DND-41 (cell line): Measurements from ENCODE around the gene TBC1D1.
A peak's percentile ranks its signal among the peaks of the same experiment; 100 is the strongest.

Experiments
- ATAC-seq: fragments of 200-7000 bp; cut with Tn5 transposase; 3 replicates; pipeline ENCODE4 v1.9.1; 2021; ENCODE audit warnings: low read depth; ENCODE audit not compliant: insufficient read depth
- DNase-seq: peaks from one replicate; pipeline ENCODE4 v3.0.0-alpha.2; 2020
- H2AFZ ChIP-seq: 2 replicates; pipeline ENCODE4 v1.6.0; 2012; ENCODE audit warnings: low read depth, low read length
- H3K27ac ChIP-seq: 2 replicates; pipeline ENCODE4 v1.5.1; 2012; ENCODE audit warnings: low read length, inconsistent platforms
- H3K27me3 ChIP-seq: fragments of 200-600 bp; sonication (generic); 2 replicates; pipeline ENCODE4 v1.6.0; 2012; ENCODE audit warnings: low read length, mild to moderate bottlenecking, inconsistent platforms; ENCODE audit not compliant: insufficient read depth, poor library complexity
- H3K36me3 ChIP-seq: 2 replicates; pipeline ENCODE4 v1.5.1; 2012; ENCODE audit warnings: low read length, inconsistent platforms; ENCODE audit not compliant: insufficient read depth
- H3K4me1 ChIP-seq: 2 replicates; pipeline ENCODE4 v1.5.1; 2012; ENCODE audit warnings: mild to moderate bottlenecking, low read length; ENCODE audit not compliant: insufficient read depth
- H3K4me2 ChIP-seq: 2 replicates; pipeline ENCODE4 v1.6.0; 2012; ENCODE audit warnings: mild to moderate bottlenecking, moderate library complexity, low read length, inconsistent platforms; ENCODE audit not compliant: insufficient read depth
- H3K4me3 ChIP-seq, 2 experiments: fragments of 200-600 bp in 1 of 2; shearing (Covaris generic) in 1 of 2; 2 replicates each; pipeline ENCODE4 v1.5.1; 2012 to 2016; ENCODE audit warnings: inconsistent platforms in 2 of 2, low read length in 2 of 2, mild to moderate bottlenecking in 2 of 2, low read depth in 1 of 2, moderate library complexity in 1 of 2
- H3K79me2 ChIP-seq: 2 replicates; pipeline ENCODE4 v1.6.0; 2012; ENCODE audit warnings: low read length, inconsistent platforms; ENCODE audit not compliant: insufficient read depth
- H3K9ac ChIP-seq: 2 replicates; pipeline ENCODE4 v1.6.0; 2012; ENCODE audit warnings: low read depth, mild to moderate bottlenecking, inconsistent platforms, low read length, moderate library complexity
- H3K9me3 ChIP-seq: 2 replicates; pipeline ENCODE4 v1.5.1; 2012; ENCODE audit warnings: low read length, moderate library complexity, mild to moderate bottlenecking, inconsistent platforms; ENCODE audit not compliant: insufficient read depth, severe bottlenecking
- H4K20me1 ChIP-seq: 2 replicates; pipeline ENCODE4 v1.6.0; 2012; ENCODE audit warnings: low read length; ENCODE audit not compliant: insufficient read depth
- CTCF ChIP-seq: IDR thresholded peaks from 2 replicates; pipeline ENCODE4 v1.5.1; 2012; ENCODE audit warnings: borderline replicate concordance, low read length, moderate library complexity, mild to moderate bottlenecking; ENCODE audit not compliant: poor library complexity, severe bottlenecking; ENCODE audit errors: extremely low read depth
- EZH2 ChIP-seq: IDR thresholded peaks from 3 replicates; pipeline ENCODE4 v1.6.1; 2012; ENCODE audit warnings: borderline replicate concordance, low read depth, mild to moderate bottlenecking, moderate library complexity, low read length, inconsistent platforms; ENCODE audit not compliant: severe bottlenecking

Gene TBC1D1

GRCh38 chr4:37967736-37968135, 76.9 kb downstream of the TBC1D1 start:
- Histone ChIP-seq H3K36me3 (no peaks in the 10 kb centered on the region), H3K27ac (no peak overlapping the region), H3K27me3 (no peaks in the 10 kb centered on the region), H3K9ac (no peak overlapping the region), H3K4me3 (no peak overlapping the region), H3K4me2 (no peak overlapping the region), H4K20me1 (no peaks in the 10 kb centered on the region), H3K9me3 (peaks cover 2% of the 10 kb centered on the region), H3K79me2 (no peaks in the 10 kb centered on the region), H2AFZ (no peak overlapping the region), H3K4me1 (no peaks in the 10 kb centered on the region)
- no peak for ATAC-seq
- no peak for DNase-seq
- TF ChIP-seq CTCF (no peak), EZH2 (no peak)

GRCh38 chr4:37968747-37969146, 77.9 kb downstream of the TBC1D1 start:
- TF ChIP-seq EZH2, result no peak
- no peak for TF ChIP-seq CTCF
- Histone ChIP-seq H3K4me1 (no peaks in the 10 kb centered on the region), H3K4me3 (no peak overlapping the region), H3K36me3 (no peaks in the 10 kb centered on the region), H3K27me3 (no peaks in the 10 kb centered on the region), H3K4me2 (no peak overlapping the region), H3K27ac (no peak overlapping the region), H3K79me2 (no peaks in the 10 kb centered on the region), H4K20me1 (no peaks in the 10 kb centered on the region), H3K9me3 (peaks cover 2% of the 10 kb centered on the region), H2AFZ (no peak overlapping the region), H3K9ac (no peak overlapping the region)
- DNase-seq (no peak), ATAC-seq (no peak)

- peak; percentile 54 for DNase-seq
- peak; percentile 72 for ATAC-seq
- H3K27me3 ChIP-seq, result no peaks in the 10 kb centered on the region
These were observed 79.8 kb downstream of the TBC1D1 start for GRCh38 chr4:37970702-37971101.

More at GRCh38 chr4:37970702-37971101, 79.8 kb downstream of the TBC1D1 start:
- H3K4me3 ChIP-seq, result no peak overlapping the region
- peaks cover 2% of the 10 kb centered on the region for H3K9me3 ChIP-seq
- peak; percentile 61 for TF ChIP-seq CTCF
- TF ChIP-seq EZH2, result no peak
- H3K4me1 ChIP-seq, result no peaks in the 10 kb centered on the region
- H3K4me2 ChIP-seq, result no peak overlapping the region
- H4K20me1 ChIP-seq, result no peaks in the 10 kb centered on the region
- no peaks in the 10 kb centered on the region for H3K36me3 ChIP-seq
- no peaks in the 10 kb centered on the region for H3K79me2 ChIP-seq
- no peak overlapping the region for H3K9ac ChIP-seq
- no peak overlapping the region for H3K27ac ChIP-seq
- H2AFZ ChIP-seq, result no peak overlapping the region
